Activated CD8-positive, alpha-beta T cell treated with anti-CD3 and anti-CD28 coated beads for 36 hours (primary cell): ENCODE data around the gene SAMD4A. TPM values are rescaled to one million over a fixed set of nuclear protein-coding genes. Genes with fewer than 3 reads are reported as not detected.

Experiments used
- ATAC-seq: fragments of 200-7000 bp; cut with Tn5 transposase; one replicate; pipeline ENCODE4 v1.10.0; 2021; ENCODE audit warnings: mild to moderate bottlenecking, moderate library complexity
- CTCF ChIA-PET: fragments of 350-600 bp; sonication (Branson Sonifier 250); formaldehyde crosslinking; loops from one replicate; lab custom pipeline; 2021; ENCODE audit warnings: antibody characterized with exemption; lab: Charles Lee
- POLR2A ChIA-PET: fragments of 350-600 bp; sonication (Branson Sonifier 250); formaldehyde crosslinking; loops from one replicate; lab custom pipeline; 2021; ENCODE audit warnings: antibody characterized with exemption; lab: Charles Lee
- DNase-seq: peaks from one replicate; pipeline ENCODE4 v3.0.0-alpha.2; 2020
- H3K27ac Mint-ChIP-seq: one replicate; pipeline ENCODE4 v1.8.0; 2021; ENCODE audit warnings: mild to moderate bottlenecking, mixed read lengths
- H3K27me3 Mint-ChIP-seq: one replicate; pipeline ENCODE4 v1.8.0; 2021; ENCODE audit warnings: mixed read lengths
- H3K36me3 Mint-ChIP-seq: one replicate; pipeline ENCODE4 v1.8.0; 2021; ENCODE audit warnings: low read depth, mixed read lengths
- H3K4me1 Mint-ChIP-seq: one replicate; pipeline ENCODE4 v1.8.0; 2021; ENCODE audit warnings: low read depth, mixed read lengths
- H3K4me3 Mint-ChIP-seq: one replicate; pipeline ENCODE4 v1.8.0; 2021; ENCODE audit warnings: mild to moderate bottlenecking, moderate library complexity, mixed read lengths
- H3K9me3 Mint-ChIP-seq: one replicate; pipeline ENCODE4 v1.8.0; 2021; ENCODE audit warnings: mixed read lengths
- intact Hi-C: fragments of 100-400 bp; cut with micrococcal nuclease; formaldehyde crosslinking; loops from one replicate; pipeline ENCODE4 v1.10.0; 2022
- total RNA-seq, 2 experiments: library from RNA; stranded (reverse); gene quantifications; one replicate each; pipeline ENCODE4 v1.2.3, GENCODE V29; 2021
- TF ChIP-seq, protein P1 (sequence below): fragments of 200-600 bp; IDR thresholded peaks from one replicate; pipeline ENCODE4 v1.8.0; 2022; ENCODE audit warnings: antibody characterized with exemption, mild to moderate bottlenecking

The SAMD4A gene
- total RNA-seq, 2 experiments from 2014 or later, result 4.5 to 4.9 TPM

GRCh38 chr14:54538055-54538454 lies 28.9 kb upstream of the SAMD4A start:
- Mint-ChIP-seq H3K4me3 (no peak overlapping the region), H3K27ac (no peak overlapping the region), H3K36me3 (peaks cover 3% of the 10 kb centered on the region), H3K9me3 (no peaks in the 10 kb centered on the region), H3K27me3 (no peaks in the 10 kb centered on the region), H3K4me1 (no peaks in the 10 kb centered on the region)
- CTCF ChIA-PET, result no interaction called here
- POLR2A ChIA-PET, result no interaction called here
- no peak for ATAC-seq
- intact Hi-C loops, result no loop called here
- TF ChIP-seq, protein P1, sequence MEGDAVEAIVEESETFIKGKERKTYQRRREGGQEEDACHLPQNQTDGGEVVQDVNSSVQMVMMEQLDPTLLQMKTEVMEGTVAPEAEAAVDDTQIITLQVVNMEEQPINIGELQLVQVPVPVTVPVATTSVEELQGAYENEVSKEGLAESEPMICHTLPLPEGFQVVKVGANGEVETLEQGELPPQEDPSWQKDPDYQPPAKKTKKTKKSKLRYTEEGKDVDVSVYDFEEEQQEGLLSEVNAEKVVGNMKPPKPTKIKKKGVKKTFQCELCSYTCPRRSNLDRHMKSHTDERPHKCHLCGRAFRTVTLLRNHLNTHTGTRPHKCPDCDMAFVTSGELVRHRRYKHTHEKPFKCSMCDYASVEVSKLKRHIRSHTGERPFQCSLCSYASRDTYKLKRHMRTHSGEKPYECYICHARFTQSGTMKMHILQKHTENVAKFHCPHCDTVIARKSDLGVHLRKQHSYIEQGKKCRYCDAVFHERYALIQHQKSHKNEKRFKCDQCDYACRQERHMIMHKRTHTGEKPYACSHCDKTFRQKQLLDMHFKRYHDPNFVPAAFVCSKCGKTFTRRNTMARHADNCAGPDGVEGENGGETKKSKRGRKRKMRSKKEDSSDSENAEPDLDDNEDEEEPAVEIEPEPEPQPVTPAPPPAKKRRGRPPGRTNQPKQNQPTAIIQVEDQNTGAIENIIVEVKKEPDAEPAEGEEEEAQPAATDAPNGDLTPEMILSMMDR, result no peak
- DNase-seq, result no peak

- no peak for DNase-seq
- no peak for ATAC-seq
- TF ChIP-seq, protein P1, result no peak
- Mint-ChIP-seq H3K27me3 (no peaks in the 10 kb centered on the region), H3K4me1 (no peaks in the 10 kb centered on the region), H3K27ac (no peak overlapping the region), H3K4me3 (no peak overlapping the region), H3K9me3 (no peaks in the 10 kb centered on the region), H3K36me3 (peaks cover 1% of the 10 kb centered on the region)
- intact Hi-C loops, result no loop called here
- ChIA-PET POLR2A (interaction anchor here (0.5 kb wide), 1 partner anchor 1038 kb away, joined by 3 read pairs; no protein-coding TSS in a partner anchor), CTCF (interaction anchor here (1.5 kb wide), 1 partner anchor 10 kb away, joined by 5 read pairs; no protein-coding TSS in a partner anchor)
Observed at GRCh38 chr14:54547583-54547982, 19.3 kb upstream of the SAMD4A start.

GRCh38 chr14:54548491-54548890 lies 18.4 kb upstream of the SAMD4A start:
- ChIA-PET CTCF (interaction anchor here (0.7 to 1.5 kb wide), 3 partner anchors 9 to 257 kb away, joined by 3 to 5 read pairs (median 3); no protein-coding TSS in a partner anchor), POLR2A (interaction anchor here (0.8 kb wide), 1 partner anchor 23 kb away, joined by 3 read pairs; no protein-coding TSS in a partner anchor)
- no peak overlapping the region for H3K4me3 Mint-ChIP-seq
- H3K27me3 Mint-ChIP-seq, result no peaks in the 10 kb centered on the region
- ATAC-seq (no peak), DNase-seq (no peak)
- intact Hi-C loops, result no loop called here
- TF ChIP-seq, protein P1, result no peak
- no peaks in the 10 kb centered on the region for H3K4me1 Mint-ChIP-seq
- H3K9me3 Mint-ChIP-seq, result no peaks in the 10 kb centered on the region
- peaks cover 1% of the 10 kb centered on the region for H3K36me3 Mint-ChIP-seq
- H3K27ac Mint-ChIP-seq, result no peak overlapping the region

- intact Hi-C loops, result no loop called here
- CTCF ChIA-PET, result interaction anchor here (1.0 to 2.0 kb wide), 3 partner anchors 12 to 256 kb away, joined by 3 to 7 read pairs (median 4); no protein-coding TSS in a partner anchor
- Mint-ChIP-seq H3K27me3 (no peaks in the 10 kb centered on the region), H3K4me3 (no peak overlapping the region), H3K9me3 (no peaks in the 10 kb centered on the region), H3K27ac (no peak overlapping the region), H3K36me3 (no peaks in the 10 kb centered on the region), H3K4me1 (no peaks in the 10 kb centered on the region)
- DNase-seq (no peak), ATAC-seq (no peak)
- TF ChIP-seq, protein P1, result no peak
- POLR2A ChIA-PET, result no interaction called here
Observed at GRCh38 chr14:54549862-54550261, 17.1 kb upstream of the SAMD4A start.

GRCh38 chr14:54550514-54550913 lies 16.4 kb upstream of the SAMD4A start:
- DNase-seq (no peak), ATAC-seq (no peak)
- Mint-ChIP-seq H3K27me3 (peaks cover 4% of the 10 kb centered on the region), H3K4me1 (no peaks in the 10 kb centered on the region), H3K4me3 (no peak overlapping the region), H3K9me3 (no peaks in the 10 kb centered on the region), H3K27ac (no peak overlapping the region), H3K36me3 (no peaks in the 10 kb centered on the region)
- intact Hi-C loops, result no loop called here
- CTCF ChIA-PET, result interaction anchor here (0.9 to 2.0 kb wide), 3 partner anchors 15 to 223 kb away, joined by 3 to 7 read pairs (median 3); no protein-coding TSS in a partner anchor
- POLR2A ChIA-PET, result no interaction called here
- TF ChIP-seq, protein P1, result no peak
